ENCODE results near the gene EXOC4. TPM values are rescaled to one million over a fixed set of nuclear protein-coding genes. Genes with fewer than 3 reads are reported as not detected.

Gene EXOC4
- total and polyA plus RNA-seq, 2 of the 8 experiments (the other 6 are each of a cell fraction or from before 2014, with no cell fraction given) = 27.0 to 67.3 TPM

DNA sequence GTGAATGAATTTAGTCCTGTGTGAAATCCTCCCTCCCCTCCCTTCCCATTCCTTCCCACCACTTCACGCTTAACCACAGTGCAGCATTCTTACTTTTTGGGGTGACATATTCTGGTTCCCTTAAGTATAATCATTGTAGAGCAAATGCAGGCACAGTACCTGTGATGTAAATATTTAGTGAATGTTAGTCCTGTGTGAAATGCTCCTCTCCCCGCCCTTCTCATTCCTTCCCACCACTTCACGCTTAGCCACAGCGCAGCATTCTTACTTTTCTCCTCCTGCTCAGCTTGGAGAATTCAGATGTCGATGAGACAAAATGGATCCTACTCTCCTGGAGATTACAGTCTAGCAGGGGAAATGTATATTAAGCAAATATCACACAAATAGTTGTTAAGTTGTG lies 258.8 kb downstream of the EXOC4 start:
- FAIRE-seq = no peak
- CTCF ChIA-PET (ENCODE audit: partially characterized antibody) = no interaction called here
- TF ChIP-seq YY1 (IDR thresholded peaks at IDR 0.05; ENCODE audit: low read depth, low read length) (no peak), EGR1 (IDR thresholded peaks at IDR 0.05; ENCODE audit: borderline replicate concordance, low read depth, low read length) (no peak), PHF8 (conservative IDR thresholded peaks at IDR 0.05; ENCODE audit: low read depth, low read length) (no peak), RFX5 (IDR thresholded peaks at IDR 0.05; ENCODE audit: borderline replicate concordance, low read depth, low read length) (no peak), SIN3A (conservative IDR thresholded peaks at IDR 0.05 in 1 of 2, IDR thresholded peaks at IDR 0.05 in 1 of 2; ENCODE audit: low read depth in 1 of 2, low read length in 2 of 2) (no peak), NRF1 (IDR thresholded peaks at IDR 0.05; ENCODE audit: low read depth, low read length) (no peak), POLR2A (IDR thresholded peaks at IDR 0.05; ENCODE audit: control extremely low read depth in 1 of 2, low read depth in 2 of 2, low read length in 2 of 2) (no peak), BACH1 (IDR thresholded peaks at IDR 0.05; ENCODE audit: low read length) (no peak), SP4 (IDR thresholded peaks at IDR 0.05; ENCODE audit: low read length) (no peak), HDAC2 (IDR thresholded peaks at IDR 0.05; ENCODE audit: borderline replicate concordance in 1 of 2, low read depth in 2 of 2, low read length in 2 of 2) (no peak), EZH2 (IDR thresholded peaks at IDR 0.05; ENCODE audit: low read depth, low read length, severe bottlenecking) (no peak), TEAD4 (IDR thresholded peaks at IDR 0.05; ENCODE audit: low read depth, low read length) (no peak)
- TF ChIP-seq, protein P1, sequence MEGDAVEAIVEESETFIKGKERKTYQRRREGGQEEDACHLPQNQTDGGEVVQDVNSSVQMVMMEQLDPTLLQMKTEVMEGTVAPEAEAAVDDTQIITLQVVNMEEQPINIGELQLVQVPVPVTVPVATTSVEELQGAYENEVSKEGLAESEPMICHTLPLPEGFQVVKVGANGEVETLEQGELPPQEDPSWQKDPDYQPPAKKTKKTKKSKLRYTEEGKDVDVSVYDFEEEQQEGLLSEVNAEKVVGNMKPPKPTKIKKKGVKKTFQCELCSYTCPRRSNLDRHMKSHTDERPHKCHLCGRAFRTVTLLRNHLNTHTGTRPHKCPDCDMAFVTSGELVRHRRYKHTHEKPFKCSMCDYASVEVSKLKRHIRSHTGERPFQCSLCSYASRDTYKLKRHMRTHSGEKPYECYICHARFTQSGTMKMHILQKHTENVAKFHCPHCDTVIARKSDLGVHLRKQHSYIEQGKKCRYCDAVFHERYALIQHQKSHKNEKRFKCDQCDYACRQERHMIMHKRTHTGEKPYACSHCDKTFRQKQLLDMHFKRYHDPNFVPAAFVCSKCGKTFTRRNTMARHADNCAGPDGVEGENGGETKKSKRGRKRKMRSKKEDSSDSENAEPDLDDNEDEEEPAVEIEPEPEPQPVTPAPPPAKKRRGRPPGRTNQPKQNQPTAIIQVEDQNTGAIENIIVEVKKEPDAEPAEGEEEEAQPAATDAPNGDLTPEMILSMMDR (IDR thresholded peaks at IDR 0.05; ENCODE audit: control extremely low read depth in 1 of 3, insufficient read depth in 1 of 3, low read depth in 1 of 3, low read length in 3 of 3) = no peak

More for the DNA sequence above, 258.8 kb downstream of the EXOC4 start:
- no peak overlapping the region for H3K14ac ChIP-seq (ENCODE audit: insufficient read length)
- H4K20me1 ChIP-seq (replicated peaks in 1 of 2; ENCODE audit: control insufficient read depth in 1 of 2, insufficient read depth in 2 of 2, low read length in 2 of 2) = no peaks in the 10 kb centered on the region
- H3K23me2 ChIP-seq (ENCODE audit: low read depth, low read length) = no peaks in the 10 kb centered on the region
- no peak overlapping the region; the same call in 1 of the 2 replicates for H2AK5ac ChIP-seq (ENCODE audit: low read depth, low read length)
- no peak overlapping the region for H2BK20ac ChIP-seq (ENCODE audit: low read length)
- DNase-seq (ENCODE audit: low read depth in 1 of 2, low spot score in 2 of 2) = no peak
- peaks cover 0 to 3% (median 1%) of the 10 kb centered on the region in 4 experiments; a peak in 2 of 7 replicates for H3K4me1 ChIP-seq (replicated peaks in 1 of 4; ENCODE audit: control insufficient read depth in 3 of 4, insufficient read depth in 4 of 4, low read length in 3 of 4)
- H4K5ac ChIP-seq (ENCODE audit: insufficient read length, low read depth, low read length) = no peak overlapping the region
- H3K23ac ChIP-seq (ENCODE audit: insufficient read length) = no peak overlapping the region
- no peak overlapping the region for H2BK12ac ChIP-seq (ENCODE audit: low read depth, low read length)
- no peak overlapping the region for H3K4me2 ChIP-seq (ENCODE audit: insufficient read depth in 1 of 2, low read depth in 2 of 2, low read length in 2 of 2)
- H3K4ac ChIP-seq (replicated peaks; ENCODE audit: insufficient read length, low read depth, low read length) = no peak overlapping the region
- no peak overlapping the region for H2BK120ac ChIP-seq (replicated peaks; ENCODE audit: low read depth, low read length)
- POLR2A ChIA-PET (ENCODE audit: partially characterized antibody) = no interaction called here
- H3K27me3 ChIP-seq (replicated peaks in 1 of 4; ENCODE audit: control insufficient read depth in 3 of 4, extremely low read depth in 1 of 4, insufficient read depth in 3 of 4, low read length in 3 of 4) = no peaks in the 10 kb centered on the region
- H2BK15ac ChIP-seq (ENCODE audit: low read length) = no peak overlapping the region
- H3K4me3 ChIP-seq (ENCODE audit: extremely low read depth in 1 of 4, insufficient read depth in 2 of 4, low read depth in 3 of 4, low read length in 4 of 4) = no peak overlapping the region
- no peaks in the 10 kb centered on the region for H3K79me1 ChIP-seq (ENCODE audit: low read depth, low read length)
- H4K8ac ChIP-seq (ENCODE audit: extremely low read depth, insufficient read depth, low read length) = no peak overlapping the region
- H2AFZ ChIP-seq (ENCODE audit: low read length) = no peak overlapping the region
- H3K79me2 ChIP-seq (ENCODE audit: control insufficient read depth in 1 of 2, insufficient read depth in 2 of 2, low read length in 2 of 2) = no peaks in the 10 kb centered on the region
- H3K18ac ChIP-seq (ENCODE audit: extremely low read depth, low read length) = no peak overlapping the region
- H3K36me3 ChIP-seq (ENCODE audit: control insufficient read depth in 2 of 4, insufficient read depth in 4 of 4, low read length in 3 of 4) = no peaks in the 10 kb centered on the region
- no peak overlapping the region for H4K91ac ChIP-seq (replicated peaks; ENCODE audit: insufficient read length, low read length)
- H3K27ac ChIP-seq (ENCODE audit: low read depth, low read length) = no peak overlapping the region
- no peak overlapping the region for H2BK5ac ChIP-seq (ENCODE audit: low read depth, low read length)
- WGBS, 2 experiments (ENCODE audit: extremely low coverage in 1 of 2, insufficient coverage in 1 of 2, insufficient read length in 1 of 2, insufficient replicate concordance in 2 of 2, low coverage in 1 of 2, low lambda C conversion rate in 2 of 2, missing lambda C conversion rate in 1 of 2) = 94% methylated on average over 5 of the region's 5 CpGs; no CpG with 5 or more reads in 1 of the 2 experiments
- no peak overlapping the region for H3K56ac ChIP-seq (replicated peaks; ENCODE audit: insufficient read length, low read depth, low read length)
- no peak overlapping the region for H3K9ac ChIP-seq (replicated peaks in 1 of 4; ENCODE audit: extremely low read depth in 1 of 4, low read depth in 3 of 4, low read length in 3 of 4)
- no peaks in the 10 kb centered on the region for H3K9me3 ChIP-seq (ENCODE audit: insufficient read depth in 2 of 2, low read depth in 1 of 2, low read length in 1 of 2)
